ENCODE results near the gene ARMC2. TPM values are rescaled to one million over a fixed set of nuclear protein-coding genes. Genes with fewer than 3 reads are reported as not detected.

The ARMC2 gene
- total and polyA plus RNA-seq, 10 donors = 1.4 to 12.2 (median 5.7) TPM

DNA sequence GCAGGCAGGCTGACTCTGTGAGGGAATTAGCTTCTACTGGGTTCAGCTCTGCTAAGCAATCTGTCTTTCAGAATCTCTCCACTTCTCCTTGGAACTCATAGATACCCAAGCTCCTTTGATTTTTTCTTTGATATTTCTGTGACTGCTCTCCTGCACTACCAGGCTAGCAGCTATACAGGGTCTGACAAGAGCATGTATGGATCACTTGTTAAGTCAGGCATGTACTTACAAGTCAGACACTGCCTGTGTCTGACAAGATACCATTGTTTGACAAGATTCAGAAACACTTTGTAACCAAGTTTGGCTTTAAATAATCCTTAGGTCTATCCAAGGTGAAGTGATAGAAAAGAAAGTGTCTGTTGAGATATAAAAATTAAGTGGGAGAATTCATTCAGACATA is 167.0 kb downstream of the ARMC2 start:
- DNase-seq = no peak
- peaks cover 31 to 97% (median 57%) of the 10 kb centered on the region in 6 donors for H3K4me1 ChIP-seq
- H3K4me3 ChIP-seq = no peak overlapping the region
- no peaks in the 10 kb centered on the region for H3K36me3 ChIP-seq
- no peaks in the 10 kb centered on the region for H3K9me3 ChIP-seq
- H3K27me3 ChIP-seq (replicated peaks in 1 of 7) = no peaks in the 10 kb centered on the region
- TF ChIP-seq POLR2A (IDR thresholded peaks at IDR 0.05) = no peak
- intact Hi-C loops (cut with DNase I; ENCODE audit: low total_unique reads) = no loop called here
- peak overlapping the region in 6 of 8 donors; percentile 48 to 97 (median 87) for H3K27ac ChIP-seq

DNA sequence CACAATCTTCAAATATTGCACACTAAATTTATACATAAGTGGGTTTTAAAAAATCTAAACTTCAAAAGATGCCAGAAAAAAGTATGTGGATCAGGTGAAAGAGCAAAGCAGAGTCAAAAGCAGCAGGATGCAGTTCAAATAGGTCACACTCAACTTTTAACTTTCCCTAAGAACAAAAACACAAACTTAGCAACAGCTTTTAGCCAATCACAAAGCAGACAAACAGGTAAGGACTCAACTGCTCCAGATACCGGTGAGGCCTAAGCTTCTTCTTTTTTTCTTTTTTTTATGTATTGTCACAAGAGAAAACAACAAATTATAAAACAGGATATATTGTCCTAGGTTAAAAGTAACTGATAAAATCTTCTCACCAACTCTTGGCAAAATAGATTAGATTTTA is 171.7 kb downstream of the ARMC2 start:
- intact Hi-C loops (cut with DNase I; ENCODE audit: low total_unique reads) = no loop called here
- no peaks in the 10 kb centered on the region for H3K27me3 ChIP-seq (replicated peaks in 1 of 7)
- no peak overlapping the region for H3K4me3 ChIP-seq
- peaks cover 7 to 85% (median 37%) of the 10 kb centered on the region in 6 donors for H3K4me1 ChIP-seq
- 55 to 65% (median 58%) methylated on average over 1 of the region's 1 CpG for WGBS, 5 donors
- DNase-seq = no peak
- no peaks in the 10 kb centered on the region for H3K9me3 ChIP-seq
- TF ChIP-seq, protein P1, sequence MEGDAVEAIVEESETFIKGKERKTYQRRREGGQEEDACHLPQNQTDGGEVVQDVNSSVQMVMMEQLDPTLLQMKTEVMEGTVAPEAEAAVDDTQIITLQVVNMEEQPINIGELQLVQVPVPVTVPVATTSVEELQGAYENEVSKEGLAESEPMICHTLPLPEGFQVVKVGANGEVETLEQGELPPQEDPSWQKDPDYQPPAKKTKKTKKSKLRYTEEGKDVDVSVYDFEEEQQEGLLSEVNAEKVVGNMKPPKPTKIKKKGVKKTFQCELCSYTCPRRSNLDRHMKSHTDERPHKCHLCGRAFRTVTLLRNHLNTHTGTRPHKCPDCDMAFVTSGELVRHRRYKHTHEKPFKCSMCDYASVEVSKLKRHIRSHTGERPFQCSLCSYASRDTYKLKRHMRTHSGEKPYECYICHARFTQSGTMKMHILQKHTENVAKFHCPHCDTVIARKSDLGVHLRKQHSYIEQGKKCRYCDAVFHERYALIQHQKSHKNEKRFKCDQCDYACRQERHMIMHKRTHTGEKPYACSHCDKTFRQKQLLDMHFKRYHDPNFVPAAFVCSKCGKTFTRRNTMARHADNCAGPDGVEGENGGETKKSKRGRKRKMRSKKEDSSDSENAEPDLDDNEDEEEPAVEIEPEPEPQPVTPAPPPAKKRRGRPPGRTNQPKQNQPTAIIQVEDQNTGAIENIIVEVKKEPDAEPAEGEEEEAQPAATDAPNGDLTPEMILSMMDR (IDR thresholded peaks at IDR 0.05 in 8 of 11, conservative IDR thresholded peaks at IDR 0.05 in 3 of 11) = no peak
- no peak for TF ChIP-seq POLR2A (IDR thresholded peaks at IDR 0.05)
- TF ChIP-seq POLR2AphosphoS5 (IDR thresholded peaks at IDR 0.05) = no peak
- peak overlapping the region in 1 of 8 donors; percentile 5 for H3K27ac ChIP-seq
- H3K36me3 ChIP-seq = no peaks in the 10 kb centered on the region

DNA sequence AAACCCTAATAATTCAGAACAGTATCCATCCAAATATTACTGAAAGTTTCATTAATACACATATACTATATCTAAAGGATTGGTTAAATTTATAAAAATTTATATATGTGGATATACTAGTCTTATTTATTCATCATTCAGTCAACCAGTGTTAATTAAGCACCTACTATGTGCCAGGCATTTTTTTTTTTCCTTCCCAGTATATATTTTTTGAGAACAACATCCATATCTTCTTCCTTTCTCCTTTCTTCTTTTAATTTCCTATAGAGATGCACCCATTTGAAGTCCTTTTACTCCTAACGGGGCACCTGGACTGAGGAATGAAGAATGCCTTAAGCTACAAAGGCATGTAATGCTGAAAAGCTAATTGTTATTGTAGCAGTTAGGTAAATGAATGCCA is 173.6 kb downstream of the ARMC2 start:
- Histone ChIP-seq H3K4me3 (no peak overlapping the region), H3K4me1 (peaks cover 0 to 82% (median 39%) of the 10 kb centered on the region in 6 donors), H3K36me3 (no peaks in the 10 kb centered on the region), H3K9me3 (peaks cover 0 to 8% (median 0%) of the 10 kb centered on the region in 8 donors), H3K27ac (no peak overlapping the region), H3K27me3 (replicated peaks in 1 of 7) (no peaks in the 10 kb centered on the region)
- no peak for DNase-seq
- no peak for TF ChIP-seq POLR2AphosphoS5 (IDR thresholded peaks at IDR 0.05)
- TF ChIP-seq, protein P1 (IDR thresholded peaks at IDR 0.05 in 8 of 11, conservative IDR thresholded peaks at IDR 0.05 in 3 of 11) = no peak
- no peak for TF ChIP-seq POLR2A (IDR thresholded peaks at IDR 0.05)
- WGBS, 5 donors = 91 to 100% (median 96%) methylated on average over 1 of the region's 1 CpG
- intact Hi-C loops (cut with DNase I; ENCODE audit: low total_unique reads) = no loop called here

DNA sequence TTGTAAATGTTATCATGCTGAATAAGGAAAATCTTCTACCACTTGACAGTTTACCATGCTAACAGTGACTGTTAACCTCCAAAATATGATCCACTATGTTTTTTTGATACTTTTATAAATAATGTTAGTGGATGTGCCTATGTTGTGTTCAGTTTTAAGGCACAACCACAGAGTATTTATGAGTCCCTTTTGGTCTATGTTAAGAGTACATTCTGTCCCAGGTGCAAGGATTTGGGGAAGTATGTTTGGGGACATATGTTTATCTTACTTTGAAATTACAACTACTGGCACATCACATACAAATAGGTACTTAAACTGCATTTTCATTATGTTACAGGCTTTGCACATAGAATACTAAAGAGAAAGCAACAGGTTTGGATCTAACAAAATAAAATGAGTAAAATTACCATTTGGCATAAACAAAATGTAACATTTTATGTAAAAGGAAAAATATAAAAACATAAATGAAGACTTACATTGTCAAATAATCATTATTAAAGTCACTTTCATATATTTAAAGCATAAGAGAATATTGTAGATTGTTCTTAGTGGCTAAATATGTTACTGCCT is 175.2 kb downstream of the ARMC2 start:
- no peaks in the 10 kb centered on the region for H3K36me3 ChIP-seq
- H3K4me1 ChIP-seq = peaks cover 0 to 68% (median 37%) of the 10 kb centered on the region in 6 donors
- no peak overlapping the region for H3K4me3 ChIP-seq
- DNase-seq = no peak
- TF ChIP-seq, protein P1 (IDR thresholded peaks at IDR 0.05 in 8 of 11, conservative IDR thresholded peaks at IDR 0.05 in 3 of 11) = no peak
- TF ChIP-seq POLR2AphosphoS5 (IDR thresholded peaks at IDR 0.05) = no peak
- H3K27me3 ChIP-seq (replicated peaks in 1 of 7) = no peaks in the 10 kb centered on the region
- peaks cover 0 to 8% (median 0%) of the 10 kb centered on the region in 8 donors for H3K9me3 ChIP-seq
- intact Hi-C loops (cut with DNase I; ENCODE audit: low total_unique reads) = no loop called here
- H3K27ac ChIP-seq = peak overlapping the region in 5 of 8 donors; percentile 38 to 78 (median 66)

Small RNA genes within 50 kb of the gene (small RNA-seq; reads per million reads assigned to genes)
- gene AL445189.2 (0 reads per million in 4 donors), gene Z95118.1 (0 reads per million in 4 donors)

Other genes starting within 250 kb of the ARMC2 start
- 100 to 1,000 TPM in 2 of 7 donors, 10 to 100 TPM in 5; 26.8 to 115 (median 65.9) TPM for gene SESN1, start 246.4 kb downstream of the ARMC2 start, total RNA-seq
- 10 to 100 TPM; 32.4 to 55.3 (median 33.8) TPM for gene SESN1, start 246.4 kb downstream of the ARMC2 start, polyA plus RNA-seq
- 10 to 100 TPM in 6 of 7 donors, 1 to 10 TPM in 1; 8.9 to 28.7 (median 13.1) TPM for gene CEP57L1, start 247.1 kb downstream of the ARMC2 start, total RNA-seq
- 1 to 10 TPM; 5.1 to 5.6 (median 5.5) TPM for gene CEP57L1, start 247.1 kb downstream of the ARMC2 start, polyA plus RNA-seq